CD14-positive monocyte (primary cell): Measurements from ENCODE around the gene NUP62. TPM values are rescaled to one million over a fixed set of nuclear protein-coding genes. Genes with fewer than 3 reads are reported as not detected.
"Not testable (repeated sequence)": the region's sequence is repeated elsewhere in the genome, so short reads cannot be mapped to it uniquely, and the experiment has no call there.

Experiments used
- DNase-seq, 3 donors: peaks; one replicate each; pipeline ENCODE4 v3.0.0-alpha.2; 2011 to 2022
- H2AFZ ChIP-seq: 2 replicates; pipeline ENCODE4 v1.6.0; 2012; ENCODE audit warnings: mild to moderate bottlenecking, low read depth, low read length, inconsistent platforms; ENCODE audit not compliant: insufficient read depth, poor library complexity, severe bottlenecking
- H3K27ac ChIP-seq, 2 donors: 1 replicate in 1 of 2; 2 replicates in 1 of 2; pipeline ENCODE4 v1.5.1; 2012 to 2013; ENCODE audit warnings: low read length in 2 of 2, control low read depth in 1 of 2, inconsistent platforms in 1 of 2, low read depth in 1 of 2, mild to moderate bottlenecking in 1 of 2
- H3K27me3 ChIP-seq, 2 donors: one replicate each; pipeline versions ENCODE4 v1.6.0 to v1.6.1; 2011 to 2013; ENCODE audit warnings: low read length in 2 of 2; ENCODE audit not compliant: control insufficient read depth in 2 of 2, insufficient read depth in 2 of 2
- H3K36me3 ChIP-seq, 2 donors: replicated peaks in 1 of 2; 1 replicate in 1 of 2; 2 replicates in 1 of 2; pipeline versions ENCODE4 v1.5.1 to v1.6.1; 2012 to 2013; ENCODE audit warnings: low read length in 2 of 2, control low read depth in 1 of 2, inconsistent platforms in 1 of 2, mild to moderate bottlenecking in 1 of 2; ENCODE audit not compliant: insufficient read depth in 2 of 2, control insufficient read depth in 1 of 2
- H3K4me1 ChIP-seq, 2 donors: 1 replicate in 1 of 2; 2 replicates in 1 of 2; pipeline versions ENCODE4 v1.5.1 to v1.6.1; 2012 to 2013; ENCODE audit warnings: low read length in 2 of 2, control low read depth in 1 of 2, inconsistent platforms in 1 of 2, mild to moderate bottlenecking in 1 of 2, moderate library complexity in 1 of 2; ENCODE audit not compliant: insufficient read depth in 2 of 2, control insufficient read depth in 1 of 2
- H3K4me2 ChIP-seq: replicated peaks from 2 replicates; pipeline ENCODE3; 2012; ENCODE audit warnings: low read length, moderate library complexity, mild to moderate bottlenecking; ENCODE audit not compliant: poor library complexity, severe bottlenecking; ENCODE audit errors: extremely low read depth
- H3K4me3 ChIP-seq, 3 experiments: fragments of 200-600 bp in 1 of 3; sonication (generic) in 1 of 3; replicated peaks in 1 of 3; 1 replicate in 2 of 3; 2 replicates in 1 of 3; pipeline ENCODE4 v1.5.1; 2011 to 2013; ENCODE audit warnings: low read length in 3 of 3, mild to moderate bottlenecking in 3 of 3, control low read depth in 2 of 3, low read depth in 2 of 3, inconsistent platforms in 1 of 3, moderate library complexity in 1 of 3
- H3K79me2 ChIP-seq: 2 replicates; pipeline ENCODE4 v1.6.0; 2012; ENCODE audit warnings: mild to moderate bottlenecking, control low read depth, inconsistent platforms, low read length, moderate library complexity; ENCODE audit not compliant: insufficient read depth
- H3K9ac ChIP-seq: 2 replicates; pipeline ENCODE4 v1.6.0; 2017; ENCODE audit warnings: low read length, mild to moderate bottlenecking; ENCODE audit not compliant: insufficient read depth, poor library complexity, severe bottlenecking
- H3K9me3 ChIP-seq, 2 donors: replicated peaks in 1 of 2; 1 replicate in 1 of 2; 2 replicates in 1 of 2; pipeline versions ENCODE4 v1.5.1 to v1.6.1; 2012 to 2013; ENCODE audit warnings: low read length in 2 of 2, control low read depth in 1 of 2; ENCODE audit not compliant: control insufficient read depth in 1 of 2, insufficient read depth in 1 of 2
- H4K20me1 ChIP-seq: 2 replicates; pipeline ENCODE4 v1.6.0; 2012; ENCODE audit warnings: mild to moderate bottlenecking, low read length, control low read depth, moderate library complexity; ENCODE audit not compliant: insufficient read depth
- H3K27ac Mint-ChIP-seq, 7 donors: one replicate each; pipeline ENCODE4 v1.8.0; 2020; ENCODE audit warnings: mild to moderate bottlenecking in 7 of 7, mixed read lengths in 7 of 7, moderate library complexity in 6 of 7, inconsistent platforms in 2 of 7
- H3K27me3 Mint-ChIP-seq, 3 donors: one replicate each; pipeline ENCODE4 v1.8.0; 2021 to 2022; ENCODE audit warnings: low read depth in 3 of 3, mild to moderate bottlenecking in 3 of 3, mixed read lengths in 3 of 3, moderate library complexity in 3 of 3, inconsistent platforms in 1 of 3
- H3K36me3 Mint-ChIP-seq, 2 donors: one replicate each; pipeline ENCODE4 v1.8.0; 2020; ENCODE audit warnings: mixed read lengths in 2 of 2, inconsistent platforms in 1 of 2, mild to moderate bottlenecking in 1 of 2
- H3K4me1 Mint-ChIP-seq: one replicate; pipeline ENCODE4 v1.8.0; 2020; ENCODE audit warnings: mild to moderate bottlenecking, mixed read lengths
- H3K4me3 Mint-ChIP-seq, 2 donors: one replicate each; pipeline ENCODE4 v1.8.0; 2020; ENCODE audit warnings: mild to moderate bottlenecking in 2 of 2, mixed read lengths in 2 of 2, moderate library complexity in 1 of 2
- H3K9me3 Mint-ChIP-seq, 7 donors: one replicate each; pipeline ENCODE4 v1.8.0; 2020 to 2022; ENCODE audit warnings: mixed read lengths in 7 of 7, mild to moderate bottlenecking in 6 of 7, moderate library complexity in 6 of 7, inconsistent platforms in 2 of 7
- WGBS: methylation state at CpG from one replicate; pipeline ENCODE4 v1.1.5; 2013; ENCODE audit warnings: missing lambda C conversion rate; ENCODE audit not compliant: insufficient coverage; 5-methylcytosine and 5-hydroxymethylcytosine counted together
- intact Hi-C, 2 donors: fragments of 100-400 bp; cut with micrococcal nuclease; formaldehyde crosslinking; loops; one replicate each; pipeline versions ENCODE4 v1.15.0 to v1.15.1; 2023
- polyA plus RNA-seq, 3 donors: library from polyadenylated mRNA; depleted of rRNA in 1 of 3; unstranded in 2 of 3; stranded (reverse) in 1 of 3; fragments of 300-500 nt in 2 of 3; fragments of >200 nt in 1 of 3; fragmentation: Illumina TruSeq in 2 of 3; gene quantifications; 1 replicate in 2 of 3; 2 replicates in 1 of 3; pipeline ENCODE4 v1.2.3, GENCODE V29; 2012 to 2021
- TF ChIP-seq, protein P1 (sequence below): fragments of 200-600 bp; IDR thresholded peaks from one replicate; pipeline ENCODE4 v1.8.0; 2022; ENCODE audit warnings: antibody characterized with exemption, mild to moderate bottlenecking

NUP62 gene
- polyA plus RNA-seq, 3 donors, result 32.3 to 62.2 (median 48.6) TPM

DNA sequence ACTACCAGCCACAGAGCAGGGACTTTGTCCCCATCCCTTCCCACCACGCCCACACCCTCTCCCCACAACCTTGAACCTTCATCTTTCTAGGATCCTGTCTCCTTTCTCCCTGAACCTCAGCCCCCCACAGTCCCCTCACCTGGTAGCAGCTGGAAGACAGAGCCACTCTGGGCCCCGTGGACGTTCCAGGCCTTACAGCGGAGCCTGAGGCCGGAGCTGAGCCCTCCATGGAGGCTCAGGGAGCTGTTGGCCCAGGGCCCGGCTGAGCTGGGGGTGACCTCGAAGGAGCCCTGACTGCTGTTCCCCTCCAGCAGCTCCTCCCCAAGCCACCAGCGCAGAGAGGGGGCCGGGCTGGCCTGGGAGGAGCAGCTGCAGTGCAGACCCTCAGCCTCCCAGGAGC is 28.8 kb upstream of the NUP62 start:
- 78% methylated on average over 6 of the region's 9 CpGs for WGBS
- Mint-ChIP-seq H3K4me1 (peaks cover 47% of the 10 kb centered on the region), H3K4me3 (peak overlapping the region in 1 of 2 donors; percentile 56)
- H3K9me3 Mint-ChIP-seq, DNase-seq, H3K4me2 ChIP-seq, H3K4me3 ChIP-seq, H3K9me3 ChIP-seq, H3K9ac ChIP-seq, H2AFZ ChIP-seq, H3K27me3 ChIP-seq, H3K79me2 ChIP-seq, H3K27me3 Mint-ChIP-seq, intact Hi-C loops, H3K36me3 ChIP-seq, H3K27ac Mint-ChIP-seq, H3K27ac ChIP-seq, H3K36me3 Mint-ChIP-seq, H4K20me1 ChIP-seq: not testable (repeated sequence)
- peaks cover 41 to 46% of the 10 kb centered on the region in 2 donors for H3K4me1 ChIP-seq

DNA sequence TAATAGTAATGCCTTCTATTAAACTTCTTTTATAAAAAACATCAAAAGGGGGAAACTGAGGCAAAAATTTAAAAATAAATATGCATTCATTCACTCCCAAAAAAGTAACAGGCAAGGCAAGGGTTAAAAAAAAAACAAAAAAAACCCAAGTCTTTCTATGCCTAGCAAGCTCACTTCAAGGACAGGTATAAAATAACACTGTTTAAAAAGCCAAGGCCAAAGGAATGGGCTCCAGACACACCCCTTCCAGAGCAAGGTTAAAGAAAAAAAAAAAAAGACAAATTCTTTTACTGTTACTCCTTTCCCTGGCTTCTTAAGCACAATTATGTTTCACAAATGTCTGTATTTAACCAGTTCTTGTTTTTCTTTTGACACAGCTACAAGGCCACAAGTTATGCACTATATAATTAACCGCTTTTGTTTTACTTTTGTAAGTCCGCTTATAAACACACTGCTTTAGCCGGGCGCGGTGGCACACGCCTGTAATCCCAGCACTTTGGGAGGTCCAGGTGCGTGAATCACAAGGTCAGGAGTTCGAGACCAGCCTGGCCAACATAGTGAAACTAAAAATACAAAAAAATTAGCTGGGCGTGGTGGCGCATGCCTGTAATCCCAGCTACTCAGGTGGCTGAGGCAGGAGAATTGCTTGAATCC is 28.1 kb upstream of the NUP62 start:
- Histone ChIP-seq H3K79me2 (no peaks in the 10 kb centered on the region), H3K9me3 (no peaks in the 10 kb centered on the region), H3K27ac (no peak overlapping the region), H3K4me2 (no peak overlapping the region), H3K36me3 (no peaks in the 10 kb centered on the region), H3K4me3 (no peak overlapping the region), H3K27me3 (no peaks in the 10 kb centered on the region), H2AFZ (no peak overlapping the region), H3K9ac (no peak overlapping the region), H3K4me1 (peaks cover 49 to 54% of the 10 kb centered on the region in 2 donors), H4K20me1 (no peaks in the 10 kb centered on the region)
- Mint-ChIP-seq H3K27ac (no peak overlapping the region), H3K27me3 (peaks cover 3 to 6% (median 6%) of the 10 kb centered on the region in 3 donors), H3K36me3 (no peaks in the 10 kb centered on the region), H3K9me3 (peaks cover 0 to 1% (median 0%) of the 10 kb centered on the region in 7 donors), H3K4me1 (peaks cover 54% of the 10 kb centered on the region), H3K4me3 (no peak overlapping the region)
- intact Hi-C loops, result no loop called here
- TF ChIP-seq, protein P1, sequence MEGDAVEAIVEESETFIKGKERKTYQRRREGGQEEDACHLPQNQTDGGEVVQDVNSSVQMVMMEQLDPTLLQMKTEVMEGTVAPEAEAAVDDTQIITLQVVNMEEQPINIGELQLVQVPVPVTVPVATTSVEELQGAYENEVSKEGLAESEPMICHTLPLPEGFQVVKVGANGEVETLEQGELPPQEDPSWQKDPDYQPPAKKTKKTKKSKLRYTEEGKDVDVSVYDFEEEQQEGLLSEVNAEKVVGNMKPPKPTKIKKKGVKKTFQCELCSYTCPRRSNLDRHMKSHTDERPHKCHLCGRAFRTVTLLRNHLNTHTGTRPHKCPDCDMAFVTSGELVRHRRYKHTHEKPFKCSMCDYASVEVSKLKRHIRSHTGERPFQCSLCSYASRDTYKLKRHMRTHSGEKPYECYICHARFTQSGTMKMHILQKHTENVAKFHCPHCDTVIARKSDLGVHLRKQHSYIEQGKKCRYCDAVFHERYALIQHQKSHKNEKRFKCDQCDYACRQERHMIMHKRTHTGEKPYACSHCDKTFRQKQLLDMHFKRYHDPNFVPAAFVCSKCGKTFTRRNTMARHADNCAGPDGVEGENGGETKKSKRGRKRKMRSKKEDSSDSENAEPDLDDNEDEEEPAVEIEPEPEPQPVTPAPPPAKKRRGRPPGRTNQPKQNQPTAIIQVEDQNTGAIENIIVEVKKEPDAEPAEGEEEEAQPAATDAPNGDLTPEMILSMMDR, result no peak
- no peak for DNase-seq
- 96% methylated on average over 10 of the region's 10 CpGs for WGBS
